Retina (tissue), 1 donor: ENCODE data around the gene ZNF488.

Source experiments
- DNase-seq: peaks from one replicate; pipeline ENCODE4 v3.0.0-alpha.2; 2016

Gene ZNF488

DNA sequence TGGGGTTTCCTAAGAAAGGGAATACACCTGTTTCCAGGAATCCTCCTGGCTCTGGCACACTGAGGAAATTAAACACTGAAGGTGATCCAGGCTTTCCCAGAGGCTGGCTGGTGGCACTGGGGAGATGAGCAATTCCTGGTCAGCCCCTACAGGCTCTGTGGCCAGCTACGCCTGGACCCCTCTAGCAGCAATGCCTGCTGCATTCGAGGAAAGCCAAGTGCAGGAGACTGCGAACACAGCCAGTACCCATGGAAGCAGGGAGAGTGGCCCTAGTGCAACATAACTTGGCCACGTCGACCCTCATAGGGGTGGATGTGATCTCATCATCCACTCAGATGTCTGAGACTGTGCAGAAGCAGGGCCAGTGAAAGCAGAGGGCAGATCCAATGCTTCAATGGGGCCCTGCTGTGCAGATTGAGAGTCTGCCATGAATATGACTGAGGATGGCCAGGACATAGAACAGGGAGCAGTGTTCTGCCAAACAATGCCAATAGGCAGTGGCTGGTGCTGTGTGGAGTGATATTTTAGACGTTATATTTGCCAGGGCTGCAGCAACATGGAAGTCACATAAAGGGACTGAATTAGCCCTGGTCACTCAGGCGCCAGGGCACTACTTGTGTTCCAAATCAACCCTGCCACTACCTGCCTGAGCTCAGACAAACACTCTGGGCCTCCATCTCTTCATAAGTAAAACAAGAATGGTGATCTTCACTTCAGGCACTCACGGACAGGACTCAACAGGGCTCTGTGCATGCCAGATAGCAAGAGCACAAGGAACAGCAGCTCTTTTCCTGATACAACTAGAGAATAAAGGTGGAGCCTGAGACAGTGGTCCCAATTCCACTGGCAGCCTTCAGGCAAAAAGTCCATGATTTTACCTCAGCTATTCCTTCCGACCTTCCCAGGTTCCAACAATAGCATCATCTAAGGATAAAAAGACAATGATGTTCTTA lies 2.4 kb downstream of the ZNF488 start:
- no peak for DNase-seq

DNA sequence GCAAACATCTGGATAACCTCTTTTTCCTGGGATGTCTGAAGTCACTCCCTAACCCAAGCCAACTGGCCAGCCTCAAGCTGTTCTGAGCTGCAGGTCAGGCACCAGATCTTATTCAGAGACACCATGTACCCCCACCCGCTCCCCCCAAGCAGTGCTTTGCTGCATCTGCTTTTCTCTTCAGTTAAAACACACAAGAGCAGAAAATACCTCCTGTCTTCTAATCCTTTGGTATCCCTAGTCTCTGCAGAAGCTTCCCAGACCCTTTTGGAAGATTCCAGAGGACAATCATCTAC lies 3.0 kb downstream of the ZNF488 start:
- DNase-seq, result no peak

GRCh38 chr10:47380341-47381102 lies 3.6 kb downstream of the ZNF488 start:
- no peak for DNase-seq

DNA sequence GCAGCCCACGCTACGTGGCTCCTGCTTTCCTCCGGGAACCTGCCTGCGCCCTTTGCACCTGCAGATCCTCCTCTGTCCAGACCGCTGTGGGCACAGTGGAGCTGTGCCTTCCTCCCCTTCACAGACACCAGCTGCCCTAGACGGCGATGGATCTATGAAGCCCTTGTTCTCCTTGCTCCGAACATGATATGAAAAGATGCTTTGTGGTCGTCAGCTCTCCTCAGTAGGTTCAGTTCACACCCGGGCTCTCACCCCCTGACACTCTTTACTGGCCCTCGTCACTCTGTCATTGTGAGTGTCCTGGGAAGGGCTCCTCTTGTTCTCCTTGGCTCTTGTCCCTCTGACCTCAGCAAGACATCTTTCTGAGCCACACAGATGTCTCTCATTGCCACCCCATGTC lies 4.2 kb downstream of the ZNF488 start:
- no peak for DNase-seq

GRCh38 chr10:47379445-47379785 lies 4.7 kb downstream of the ZNF488 start:
- no peak for DNase-seq

DNA sequence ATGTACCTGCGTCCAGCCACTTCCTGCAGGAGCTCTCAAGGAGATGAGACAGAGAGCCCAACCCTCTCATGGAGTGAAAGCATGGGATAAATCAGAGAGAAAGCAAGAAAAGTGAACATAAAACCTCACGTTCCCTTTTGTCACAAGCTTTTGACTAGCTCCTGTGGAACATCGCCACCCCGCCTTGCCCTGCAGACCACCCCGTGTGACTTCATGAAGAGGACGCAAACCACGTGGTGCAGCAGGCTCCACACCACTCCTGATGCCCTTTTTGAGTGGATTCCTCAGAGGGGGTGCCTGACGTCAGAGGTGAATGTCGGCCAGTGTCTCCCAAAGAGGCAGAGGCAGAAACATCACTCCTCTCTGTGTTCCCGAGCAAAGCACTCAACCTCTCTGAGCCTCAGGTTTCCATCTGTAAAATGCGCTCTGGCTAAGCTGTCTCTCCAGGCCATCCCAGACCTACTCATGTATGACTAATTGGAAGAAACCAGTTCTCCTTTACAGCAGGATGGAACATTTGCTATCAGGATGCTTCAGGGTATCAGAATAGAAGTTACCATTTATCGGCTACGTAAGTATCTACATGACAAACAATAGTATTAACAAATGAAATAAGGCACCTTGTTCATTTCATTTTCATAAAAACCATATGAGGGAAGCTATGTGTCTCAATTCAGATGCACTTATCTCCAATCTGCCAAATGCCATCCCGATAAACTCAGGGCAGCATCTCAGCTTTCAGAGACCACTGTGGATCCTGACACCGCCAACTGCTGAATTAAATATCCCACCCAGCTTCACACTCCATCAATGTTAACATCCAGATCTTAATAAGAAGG lies 5.3 kb downstream of the ZNF488 start:
- DNase-seq, result no peak

GRCh38 chr10:47378183-47378510 lies 5.9 kb downstream of the ZNF488 start:
- no peak for DNase-seq

GRCh38 chr10:47376522-47377220 lies 7.4 kb downstream of the ZNF488 start:
- DNase-seq, result no peak

DNA sequence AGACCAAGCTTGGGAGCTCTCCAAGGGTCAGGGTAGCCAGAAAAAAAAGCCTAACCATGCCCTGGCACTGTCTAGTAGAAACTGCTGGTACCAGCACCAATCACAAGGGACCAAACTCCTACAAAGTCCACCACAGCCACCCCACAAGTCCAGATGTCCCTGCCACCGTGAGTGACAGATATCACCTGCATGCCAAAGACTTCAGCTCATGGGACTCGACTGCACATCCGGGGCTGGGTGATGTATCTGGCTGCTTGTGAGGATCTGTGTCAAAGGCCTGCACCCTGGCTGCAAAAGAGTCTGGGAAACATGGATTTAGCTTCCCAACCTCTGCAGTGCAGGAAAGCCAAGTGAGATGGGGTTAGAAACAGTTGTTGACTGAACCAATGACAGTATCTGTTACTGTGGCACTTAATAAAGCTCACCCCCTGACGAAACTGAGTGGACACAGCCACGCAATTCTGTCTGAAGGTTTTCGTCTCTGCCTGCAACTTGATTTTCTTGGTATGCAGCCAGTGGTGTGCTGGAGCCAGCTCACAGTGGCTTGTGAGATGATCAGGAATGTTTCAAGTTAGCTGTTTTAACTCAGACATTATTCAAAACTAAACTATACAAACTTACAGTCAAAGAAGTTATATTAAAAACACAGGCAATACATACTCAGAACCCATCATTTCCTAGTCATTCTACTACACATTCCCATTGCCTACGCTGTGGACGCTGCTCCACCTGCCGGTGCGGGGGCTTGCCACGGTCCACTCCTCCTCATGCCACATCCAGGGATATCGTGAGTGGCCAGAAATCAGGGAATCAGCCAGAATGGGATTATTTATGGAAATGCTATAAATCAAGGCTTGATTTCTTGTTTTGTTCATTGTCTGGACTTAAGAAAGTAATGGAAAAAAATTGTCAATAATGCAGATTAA lies 9.2 kb downstream of the ZNF488 start:
- no peak for DNase-seq

DNA sequence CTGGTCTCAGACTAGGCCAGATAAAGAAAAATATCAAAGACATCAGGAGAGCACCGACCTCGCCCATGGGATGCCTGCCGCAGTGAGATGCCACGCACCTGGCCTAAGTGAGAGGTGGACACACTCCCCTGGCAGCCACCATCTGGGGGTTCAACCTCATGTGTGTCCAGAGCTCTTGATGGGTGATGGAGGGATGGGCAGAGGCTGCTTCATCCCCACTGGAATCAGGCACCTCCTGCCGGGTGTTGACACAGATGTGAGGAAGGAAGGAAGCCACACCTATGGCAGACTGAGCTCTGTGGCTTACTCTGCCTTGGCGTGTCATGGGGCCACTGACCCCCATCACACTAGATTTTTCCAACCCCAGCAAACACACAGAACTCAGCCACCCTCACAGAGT lies 11.4 kb downstream of the ZNF488 start:
- no peak for DNase-seq

- no peak for DNase-seq
Measured at GRCh38 chr10:47371629-47372485, 12.2 kb downstream of the ZNF488 start.

GRCh38 chr10:47370878-47371277 lies 13.2 kb downstream of the ZNF488 start:
- DNase-seq, result no peak

GRCh38 chr10:47370015-47370767 lies 13.9 kb downstream of the ZNF488 start:
- DNase-seq, result no peak

DNA sequence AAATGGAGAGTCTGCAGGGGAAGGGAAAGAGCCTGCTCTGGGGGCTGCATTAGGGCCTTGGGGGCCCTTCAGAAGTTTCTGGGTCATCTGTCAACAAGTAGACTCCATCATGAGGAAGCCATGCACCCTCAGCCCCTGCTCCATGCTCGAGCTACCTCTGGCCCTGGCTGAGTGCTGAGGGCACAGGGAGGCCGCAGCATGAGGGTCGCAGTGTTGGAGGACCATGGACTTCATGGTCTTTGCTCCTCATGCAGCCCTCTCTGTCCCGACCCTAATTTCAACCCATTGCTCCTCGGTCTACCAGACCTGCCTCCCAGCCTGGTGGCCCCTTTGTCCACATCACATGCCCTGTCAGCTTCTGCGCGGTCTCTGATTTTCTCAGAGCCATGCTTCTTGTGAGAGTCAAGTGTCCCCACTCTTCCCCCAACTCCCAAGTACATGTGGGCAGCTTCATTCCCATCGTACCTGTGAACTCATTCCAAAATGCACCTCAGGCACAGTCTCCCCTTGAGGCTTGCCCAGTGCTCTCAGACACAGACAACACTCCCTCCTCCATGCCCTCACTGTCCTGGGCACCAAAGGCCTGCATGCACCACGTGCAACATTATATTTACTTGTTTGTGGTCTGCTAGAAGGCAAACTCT lies 14.7 kb downstream of the ZNF488 start:
- no peak for DNase-seq

GRCh38 chr10:47368431-47369180 lies 15.5 kb downstream of the ZNF488 start:
- DNase-seq, result no peak

- DNase-seq, result no peak
Measured at GRCh38 chr10:47367646-47368045, 16.4 kb downstream of the ZNF488 start.

- DNase-seq, result no peak
Measured at GRCh38 chr10:47366731-47367460, 17.2 kb downstream of the ZNF488 start.

- DNase-seq, result no peak
Measured at GRCh38 chr10:47366181-47366631, 17.9 kb downstream of the ZNF488 start.
